GM23248 (cell line): ENCODE data around the gene PEX14. TPM values are rescaled to one million over a fixed set of nuclear protein-coding genes. Genes with fewer than 3 reads are reported as not detected.
"Not testable (repeated sequence)": the region's sequence is repeated elsewhere in the genome, so short reads cannot be mapped to it uniquely, and the experiment has no call there.

Source experiments
- DNase-seq: peaks from one replicate; pipeline ENCODE4 v3.0.0-alpha.2; 2015
- H2AFZ ChIP-seq: fragments of 200-600 bp; sonication (generic); 2 replicates; pipeline ENCODE4 v1.6.1; 2016; ENCODE audit warnings: antibody characterized with exemption
- H3F3A ChIP-seq: fragments of 200-600 bp; sonication (generic); 2 replicates; pipeline ENCODE4 v1.6.1; 2016; ENCODE audit warnings: mild to moderate bottlenecking, antibody characterized with exemption, mixed run types; ENCODE audit not compliant: insufficient read depth
- H3K27ac ChIP-seq: fragments of 200-600 bp; sonication (generic); 2 replicates; pipeline ENCODE4 v1.5.1; 2016; ENCODE audit warnings: mild to moderate bottlenecking
- H3K27me3 ChIP-seq: fragments of 200-600 bp; sonication (generic); replicated peaks from 2 replicates; pipeline ENCODE4 v1.6.1; 2016; ENCODE audit warnings: mild to moderate bottlenecking; ENCODE audit not compliant: insufficient read depth
- H3K36me3 ChIP-seq: fragments of 200-600 bp; sonication (generic); 2 replicates; pipeline ENCODE4 v1.6.1; 2016; ENCODE audit warnings: low read depth, mild to moderate bottlenecking
- H3K4me1 ChIP-seq: fragments of 200-600 bp; sonication (generic); 2 replicates; pipeline ENCODE4 v1.6.1; 2016; ENCODE audit warnings: mild to moderate bottlenecking; ENCODE audit not compliant: insufficient read depth
- H3K4me2 ChIP-seq: fragments of 200-600 bp; sonication (generic); one replicate; pipeline ENCODE4 v1.6.1; 2016; ENCODE audit warnings: mild to moderate bottlenecking; ENCODE audit not compliant: unreplicated experiment
- H3K4me3 ChIP-seq: fragments of 200-600 bp; sonication (generic); 2 replicates; pipeline ENCODE4 v1.5.1; 2016; ENCODE audit warnings: mild to moderate bottlenecking
- H3K79me2 ChIP-seq: fragments of 200-600 bp; sonication (generic); 2 replicates; pipeline ENCODE4 v1.6.1; 2016; ENCODE audit warnings: mild to moderate bottlenecking; ENCODE audit not compliant: insufficient read depth
- H3K9ac ChIP-seq: fragments of 200-600 bp; sonication (generic); 2 replicates; pipeline ENCODE4 v1.6.1; 2016; ENCODE audit warnings: mild to moderate bottlenecking
- H3K9me2 ChIP-seq: fragments of 200-600 bp; sonication (generic); 2 replicates; pipeline ENCODE4 v1.6.1; 2016; ENCODE audit warnings: mixed run types, mild to moderate bottlenecking, moderate library complexity; ENCODE audit not compliant: insufficient read depth
- H3K9me3 ChIP-seq: fragments of 200-600 bp; sonication (generic); one replicate; pipeline ENCODE4 v1.6.1; 2017; ENCODE audit warnings: low read depth
- H4K20me1 ChIP-seq: fragments of 200-600 bp; sonication (generic); 2 replicates; pipeline ENCODE4 v1.6.0; 2016; ENCODE audit not compliant: insufficient read depth
- EZH2 ChIP-seq: fragments of 200-600 bp; sonication (generic); IDR thresholded peaks from 2 replicates; pipeline ENCODE4 v1.6.1; 2018; ENCODE audit warnings: antibody characterized with exemption, mild to moderate bottlenecking; ENCODE audit not compliant: insufficient read depth, poor library complexity, severe bottlenecking
- EZH2phosphoT487 ChIP-seq: fragments of 200-600 bp; sonication (generic); IDR thresholded peaks from 2 replicates; pipeline ENCODE4 v1.6.1; 2018; ENCODE audit warnings: antibody characterized with exemption, moderate library complexity, mild to moderate bottlenecking, low read depth; ENCODE audit not compliant: insufficient read depth
- WGBS, 2 experiments: methylation state at CpG; one replicate each; pipeline ENCODE4 v1.1.6; 2015 to 2017; ENCODE audit warnings: low lambda C conversion rate in 2 of 2, low coverage in 1 of 2; ENCODE audit errors: missing lambda C conversion rate in 2 of 2; 5-methylcytosine and 5-hydroxymethylcytosine counted together
- in situ Hi-C: fragments of 300-500 bp; cut with MboI; formaldehyde crosslinking; loops from 2 replicates; pipeline ENCODE4 v1.15.0; 2020
- polyA plus RNA-seq: library from polyadenylated mRNA; unstranded; fragments of >200 nt; fragmentation: Nextera tagmentation; extraction: Ambion mirVana; gene quantifications from 2 replicates; pipeline ENCODE4 v1.2.1, GENCODE V29; 2016
- total RNA-seq: library from RNA; depleted of rRNA; stranded (reverse); fragments of >200 nt; shearing (Covaris generic); gene quantifications from 2 replicates; pipeline ENCODE4 v1.2.3, GENCODE V29; 2014

The PEX14 gene
- total and polyA plus RNA-seq, 2 experiments from 2014 or later, result 13.9 to 20.1 TPM

DNA sequence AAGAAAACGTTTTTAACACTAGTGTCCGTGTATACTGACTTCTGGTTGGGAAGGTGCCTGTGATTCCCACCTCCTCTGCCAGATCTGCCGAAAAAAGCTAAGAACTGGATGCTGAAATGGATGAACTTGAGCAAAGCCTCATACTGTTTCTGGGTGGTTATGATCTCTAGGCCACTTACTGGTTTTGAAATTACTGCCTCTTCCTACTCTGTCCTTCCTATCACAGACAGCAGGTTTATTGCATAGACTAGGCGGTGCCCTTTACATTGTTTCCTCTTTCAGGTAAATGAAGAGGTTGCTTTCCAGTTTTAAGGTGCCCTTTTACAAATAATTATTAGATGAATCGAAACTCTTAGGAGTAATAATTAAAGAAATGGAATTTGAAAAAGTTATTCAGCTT lies 27.5 kb downstream of the PEX14 start:
- 90 to 92% methylated on average over 5 of the region's 5 CpGs for WGBS, 2 experiments
- no peaks in the 10 kb centered on the region for H3K9me2 ChIP-seq
- H4K20me1 ChIP-seq, result no peaks in the 10 kb centered on the region; the same call in 1 of the 2 replicates
- TF ChIP-seq EZH2phosphoT487 (no peak), EZH2 (no peak)
- in situ Hi-C loops, result no loop called here
- H3K4me2 ChIP-seq, result no peak overlapping the region
- no peaks in the 10 kb centered on the region for H3K9me3 ChIP-seq
- no peaks in the 10 kb centered on the region for H3K36me3 ChIP-seq
- no peaks in the 10 kb centered on the region for H3K4me1 ChIP-seq
- H3K79me2 ChIP-seq, result peaks cover 84% of the 10 kb centered on the region
- no peak overlapping the region for H2AFZ ChIP-seq
- no peak overlapping the region for H3K27ac ChIP-seq
- DNase-seq, result no peak
- no peaks in the 10 kb centered on the region for H3F3A ChIP-seq
- H3K27me3 ChIP-seq, result no peaks in the 10 kb centered on the region
- H3K9ac ChIP-seq, result no peak overlapping the region
- no peak overlapping the region for H3K4me3 ChIP-seq

DNA sequence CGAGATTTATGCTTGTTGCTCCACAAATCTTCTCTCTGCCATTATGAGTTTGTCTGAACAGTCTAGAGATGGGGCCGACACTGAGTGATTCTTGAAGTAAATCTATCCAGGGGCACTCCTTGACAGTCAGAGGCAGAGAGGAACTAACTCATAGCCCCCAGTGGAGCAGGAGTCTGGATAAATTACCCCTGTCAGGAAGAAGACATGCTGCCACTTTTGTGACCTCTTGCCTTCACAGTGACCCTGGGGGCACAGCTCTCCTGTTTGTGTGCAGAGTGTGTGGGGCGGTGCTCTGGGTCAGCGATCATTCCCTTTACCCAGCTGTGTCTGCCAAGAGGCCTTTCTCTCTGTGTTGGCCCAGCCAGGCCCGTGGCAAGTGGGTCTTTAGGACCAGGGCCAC lies 29.5 kb downstream of the PEX14 start:
- no peaks in the 10 kb centered on the region for H3K36me3 ChIP-seq
- in situ Hi-C loops, result no loop called here
- peaks cover 84% of the 10 kb centered on the region for H3K79me2 ChIP-seq

DNA sequence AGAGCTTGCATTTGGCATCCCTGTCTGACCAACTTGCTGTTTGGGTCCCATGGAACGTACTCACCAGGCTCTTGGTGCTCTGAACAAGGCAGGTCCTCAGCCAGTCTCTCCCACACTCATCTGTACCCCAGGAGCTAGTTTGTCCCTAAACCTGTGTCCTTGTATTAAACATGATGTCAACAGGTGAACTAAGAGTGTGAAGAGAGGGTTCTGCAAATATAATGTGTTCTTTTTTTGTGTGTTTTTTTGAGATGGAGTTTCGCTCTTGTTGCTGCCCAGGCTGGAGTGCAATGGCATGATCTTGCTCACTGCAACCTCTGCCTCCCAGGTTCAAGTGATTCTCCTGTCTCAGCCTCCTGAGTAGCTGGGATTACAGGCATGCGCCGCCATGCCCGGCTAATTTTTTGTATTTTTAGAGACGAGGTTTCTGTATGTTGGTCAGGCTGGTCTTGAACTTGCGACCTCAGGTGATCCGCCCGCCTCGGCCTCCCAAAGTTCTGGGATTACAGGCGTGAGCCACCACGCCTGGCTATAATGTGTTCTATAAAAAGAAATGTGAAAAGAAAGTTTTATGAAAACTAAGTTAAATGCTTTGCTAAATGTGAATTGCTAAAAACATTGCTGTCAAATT lies 31.4 kb downstream of the PEX14 start:
- Histone ChIP-seq H3F3A (peaks cover 14% of the 10 kb centered on the region), H3K79me2 (peaks cover 80% of the 10 kb centered on the region), H3K4me1 (peaks cover 18% of the 10 kb centered on the region)
- H3K27me3 ChIP-seq, H3K27ac ChIP-seq, in situ Hi-C loops, H3K4me3 ChIP-seq, DNase-seq, H3K9ac ChIP-seq, H3K36me3 ChIP-seq, H3K9me3 ChIP-seq, H3K9me2 ChIP-seq, H2AFZ ChIP-seq, H4K20me1 ChIP-seq, H3K4me2 ChIP-seq: not testable (repeated sequence)
- WGBS, 2 experiments, result 95% methylated on average over 12 of the region's 12 CpGs

More for the DNA sequence above, 29.5 kb downstream of the PEX14 start:
- Histone ChIP-seq H3K4me2 (no peak overlapping the region), H3K4me3 (no peak overlapping the region), H3K27ac (no peak overlapping the region), H4K20me1 (no peaks in the 10 kb centered on the region; the same call in 1 of the 2 replicates), H3K9me2 (no peaks in the 10 kb centered on the region), H2AFZ (no peak overlapping the region), H3F3A (no peaks in the 10 kb centered on the region), H3K9ac (no peak overlapping the region), H3K4me1 (peaks cover 4% of the 10 kb centered on the region; the same call in 1 of the 2 replicates), H3K27me3 (no peaks in the 10 kb centered on the region), H3K9me3 (no peaks in the 10 kb centered on the region)
- TF ChIP-seq EZH2phosphoT487 (no peak), EZH2 (no peak)
- 48 to 73% methylated on average over 4 to 5 of the region's 5 CpGs for WGBS, 2 experiments
- DNase-seq, result no peak

DNA sequence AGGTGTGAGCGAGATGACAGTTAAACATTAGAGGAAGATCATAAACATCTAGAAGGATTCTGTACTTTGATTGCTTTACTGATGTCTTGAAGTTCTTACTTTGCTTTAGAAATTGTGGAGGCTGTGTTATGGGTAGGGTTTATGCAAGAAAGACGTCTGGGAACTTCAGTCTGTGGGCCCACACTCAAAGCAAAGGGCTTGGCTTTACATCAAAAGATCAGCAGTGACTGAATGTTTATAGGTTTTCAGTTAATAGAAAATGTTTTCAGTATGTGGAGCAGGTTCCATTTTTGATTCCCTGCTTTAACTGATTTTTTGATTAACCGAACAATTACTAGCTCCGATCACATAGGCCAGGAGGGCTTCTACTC lies 31.9 kb downstream of the PEX14 start:
- H3K4me3 ChIP-seq, result no peak overlapping the region
- 72 to 73% methylated on average over 4 of the region's 4 CpGs for WGBS, 2 experiments
- TF ChIP-seq EZH2 (no peak), EZH2phosphoT487 (no peak)
- no peak overlapping the region for H3K4me2 ChIP-seq
- H3F3A ChIP-seq, result peaks cover 19% of the 10 kb centered on the region
- no peaks in the 10 kb centered on the region for H3K9me3 ChIP-seq
- no peaks in the 10 kb centered on the region for H3K36me3 ChIP-seq
- no peaks in the 10 kb centered on the region for H3K27me3 ChIP-seq
- H3K9ac ChIP-seq, result no peak overlapping the region
- in situ Hi-C loops, result no loop called here
- no peak for DNase-seq
- H3K4me1 ChIP-seq, result peaks cover 23% of the 10 kb centered on the region
- H3K79me2 ChIP-seq, result peaks cover 77% of the 10 kb centered on the region
- no peaks in the 10 kb centered on the region for H3K9me2 ChIP-seq
- no peaks in the 10 kb centered on the region; the same call in 1 of the 2 replicates for H4K20me1 ChIP-seq
- H2AFZ ChIP-seq, result no peak overlapping the region
- H3K27ac ChIP-seq, result no peak overlapping the region
